Pulmonary artery endothelial cell (primary cell): ENCODE results near the gene ARL5A. TPM values are rescaled to one million over a fixed set of nuclear protein-coding genes. Genes with fewer than 3 reads are reported as not detected.

Source experiments
- DNase-seq: peaks from one replicate; pipeline ENCODE4 v3.0.0-alpha.2; 2011; ENCODE audit warnings: low read depth, low spot score
- total RNA-seq: library from RNA; depleted of rRNA; stranded (reverse); fragments of >200 nt; gene quantifications from 2 replicates; pipeline ENCODE4 v1.2.3, GENCODE V29; 2014

ARL5A gene
- total RNA-seq, 1 donor from 2014 or later: 63.0 TPM

DNA sequence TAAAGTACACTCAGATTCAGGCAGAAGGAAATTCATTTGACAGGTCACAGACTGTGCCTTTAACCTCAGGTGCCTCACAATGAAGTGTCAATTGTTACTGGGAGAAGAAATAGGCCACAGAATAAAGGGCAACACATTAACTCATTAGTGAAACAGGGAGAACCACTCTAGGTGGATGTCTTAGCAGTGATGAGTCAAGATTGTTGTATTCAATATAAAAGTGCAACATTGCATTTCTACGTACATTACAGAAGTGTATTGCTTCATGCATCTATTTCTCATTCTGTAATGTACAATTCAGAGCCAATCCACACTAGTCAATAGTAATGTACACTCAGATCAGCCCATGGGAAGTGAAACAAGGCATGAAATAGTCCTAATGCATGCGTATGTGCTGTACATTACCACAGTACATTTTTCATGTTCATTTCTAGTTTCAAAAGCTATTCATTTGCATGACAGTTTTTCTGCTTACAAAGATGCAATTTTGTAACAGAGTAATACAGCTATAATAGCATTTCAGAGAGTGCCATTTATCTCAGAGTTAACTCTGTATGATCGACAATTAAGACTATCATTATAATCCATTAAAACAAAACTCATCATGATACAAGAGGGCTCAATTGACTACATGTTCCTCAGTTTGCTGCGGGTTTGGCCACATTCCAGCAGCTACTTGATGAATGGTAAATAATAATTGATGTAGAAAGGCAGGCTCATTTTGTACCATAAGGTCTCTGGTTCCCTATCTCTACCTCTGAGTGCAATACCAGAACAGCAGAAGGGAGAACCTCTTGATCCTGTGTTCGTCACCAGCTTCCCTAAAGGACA is 12.2 kb upstream of the ARL5A start:
- no peak for DNase-seq

- DNase-seq: no peak
Measured at GRCh38 chr2:151837926-151838325, 9.7 kb upstream of the ARL5A start.

DNA sequence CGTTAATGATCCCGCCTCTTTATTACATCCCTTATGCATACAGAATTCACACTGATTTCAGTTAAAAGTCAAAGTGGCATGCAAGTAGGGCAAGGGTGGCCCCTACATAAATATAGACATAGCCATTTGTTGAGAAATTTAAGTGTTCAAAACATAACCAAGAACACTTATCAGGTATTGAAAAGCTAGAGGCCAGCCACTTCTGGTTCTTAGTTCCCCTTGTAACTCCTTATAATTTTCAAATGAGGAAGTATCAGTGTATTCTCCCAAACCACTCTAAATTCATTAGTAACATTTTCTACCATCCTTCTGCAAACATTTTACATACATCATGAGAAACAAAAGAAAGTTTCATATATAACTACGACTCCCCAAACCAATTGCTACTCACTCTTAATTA is 5.8 kb upstream of the ARL5A start:
- no peak for DNase-seq

DNA sequence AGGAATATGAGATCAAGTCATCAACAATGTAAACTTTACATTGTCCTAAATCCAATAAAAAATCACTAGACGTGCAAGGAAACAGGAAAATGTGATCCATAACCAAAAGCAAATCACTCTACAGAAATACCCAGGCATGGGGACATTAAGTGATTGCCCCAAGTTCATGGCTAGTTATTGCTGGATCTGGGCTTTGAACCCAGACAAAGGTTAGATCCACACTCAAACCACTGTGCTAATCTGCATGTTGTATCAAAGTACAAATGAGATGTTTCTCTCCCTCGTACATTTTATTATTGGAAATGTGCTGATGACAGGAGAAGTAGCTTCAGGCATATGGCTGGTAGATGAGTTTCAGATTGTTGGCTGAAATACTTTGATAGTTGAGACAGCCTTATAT is 2.7 kb upstream of the ARL5A start:
- DNase-seq: no peak

- DNase-seq: no peak
Measured at GRCh38 chr2:151828890-151829324, 686 bp upstream of the ARL5A start.

GRCh38 chr2:151827564-151828142 is 568 bp downstream of the ARL5A start:
- no peak for DNase-seq

DNA sequence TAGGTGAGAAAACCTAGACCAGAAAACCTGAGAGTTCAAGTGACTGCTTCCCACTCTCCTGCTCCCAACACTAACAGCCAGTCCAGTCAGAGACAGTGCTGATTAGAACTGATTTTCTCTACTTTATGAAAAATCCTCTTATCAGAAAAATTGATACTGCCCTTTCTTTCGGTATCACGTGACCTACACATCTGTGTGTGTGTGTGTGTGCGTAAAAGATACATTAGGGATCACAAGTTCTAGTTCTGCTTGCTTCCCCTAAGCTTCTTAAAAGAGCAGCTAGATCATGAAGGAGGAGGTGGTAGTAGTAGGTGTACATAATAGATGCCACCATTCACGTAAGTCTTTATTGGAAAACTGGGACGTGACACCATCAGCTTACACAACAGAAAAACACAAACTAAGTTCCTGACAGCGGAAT is 1.5 kb downstream of the ARL5A start:
- no peak for DNase-seq

DNA sequence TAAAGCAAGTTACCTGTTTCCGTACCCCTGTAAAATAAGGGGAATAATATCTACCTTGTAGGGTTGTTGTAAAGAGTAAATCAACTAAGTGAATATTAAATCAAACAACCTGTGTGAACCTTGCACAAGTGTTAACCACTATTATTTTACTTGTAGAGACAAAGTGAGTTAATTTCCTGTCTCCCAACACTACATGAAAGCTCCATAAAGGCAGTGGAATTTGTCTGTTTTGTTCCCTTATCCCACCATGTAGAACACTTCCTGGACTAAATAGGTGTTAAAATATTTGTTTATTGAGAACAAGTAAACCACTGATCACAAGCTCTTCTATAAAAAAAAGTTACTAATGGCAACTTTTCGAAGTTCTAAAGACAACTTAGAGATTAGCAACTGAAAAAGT is 3.3 kb downstream of the ARL5A start:
- DNase-seq: no peak

- no peak for DNase-seq
Measured at GRCh38 chr2:151823651-151824050, 4.6 kb downstream of the ARL5A start.

DNA sequence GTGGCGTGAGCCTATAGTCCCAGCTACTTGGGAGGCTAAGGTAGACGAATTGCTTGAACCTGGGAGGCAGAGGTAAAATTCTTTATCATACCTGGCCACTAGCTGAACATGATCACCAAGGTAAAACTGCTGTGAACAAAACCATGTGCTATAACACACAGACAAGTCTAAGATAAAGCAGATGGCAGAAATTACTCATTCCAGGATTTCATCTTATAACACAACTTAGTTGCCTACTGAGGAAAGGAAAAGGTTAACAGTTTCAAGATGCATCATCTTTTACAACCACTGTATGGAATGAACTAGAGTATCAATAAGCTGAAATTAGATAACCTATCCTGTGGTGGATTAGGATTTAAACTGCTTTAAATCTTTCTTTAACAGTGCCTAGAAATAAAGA is 8.3 kb downstream of the ARL5A start:
- DNase-seq: no peak

- DNase-seq: no peak
Measured at GRCh38 chr2:151817929-151818328, 10.3 kb downstream of the ARL5A start.

- DNase-seq: no peak
Measured at GRCh38 chr2:151816843-151817242, 11.4 kb downstream of the ARL5A start.

DNA sequence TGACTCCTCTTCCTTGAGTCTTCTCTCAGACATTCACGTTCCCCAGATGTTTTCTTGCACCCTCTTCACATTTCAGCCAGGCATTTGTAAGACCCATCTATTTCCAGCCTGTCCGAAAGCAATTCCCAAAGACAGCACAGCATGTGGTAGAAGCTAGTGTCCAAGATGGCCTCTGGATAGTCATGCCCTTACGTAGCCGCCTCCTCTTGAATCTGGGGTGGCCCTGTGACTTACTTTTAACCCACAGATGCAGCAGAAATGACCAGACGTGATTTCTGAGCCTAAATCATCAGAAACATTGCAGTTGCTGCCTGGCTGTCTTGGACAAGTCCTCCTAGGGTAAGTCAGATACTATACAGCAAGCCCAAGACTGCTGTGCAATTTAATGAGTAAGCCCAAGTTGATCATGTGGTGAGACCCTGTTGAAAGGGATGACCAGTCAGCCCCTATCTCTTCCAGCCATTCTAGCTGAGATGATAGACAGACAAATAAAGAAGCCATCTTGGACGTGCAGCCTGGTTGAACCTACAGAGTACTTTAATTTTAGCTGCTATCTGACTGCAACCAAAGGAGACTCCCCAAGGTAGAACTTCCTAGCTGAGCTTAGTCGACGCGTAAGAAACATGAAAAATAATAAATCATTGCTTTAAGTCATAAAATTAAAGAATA is 12.3 kb downstream of the ARL5A start:
- DNase-seq: no peak

- DNase-seq: no peak
Measured at GRCh38 chr2:151810489-151810888, 17.7 kb downstream of the ARL5A start.

- no peak for DNase-seq
Measured at GRCh38 chr2:151809073-151809383, 19.2 kb downstream of the ARL5A start.

- no peak for DNase-seq
Measured at GRCh38 chr2:151808258-151809072, 19.8 kb downstream of the ARL5A start.

GRCh38 chr2:151805961-151806360 is 22.3 kb downstream of the ARL5A start:
- no peak for DNase-seq

- DNase-seq: no peak
Measured at GRCh38 chr2:151805343-151805742, 22.9 kb downstream of the ARL5A start.

DNA sequence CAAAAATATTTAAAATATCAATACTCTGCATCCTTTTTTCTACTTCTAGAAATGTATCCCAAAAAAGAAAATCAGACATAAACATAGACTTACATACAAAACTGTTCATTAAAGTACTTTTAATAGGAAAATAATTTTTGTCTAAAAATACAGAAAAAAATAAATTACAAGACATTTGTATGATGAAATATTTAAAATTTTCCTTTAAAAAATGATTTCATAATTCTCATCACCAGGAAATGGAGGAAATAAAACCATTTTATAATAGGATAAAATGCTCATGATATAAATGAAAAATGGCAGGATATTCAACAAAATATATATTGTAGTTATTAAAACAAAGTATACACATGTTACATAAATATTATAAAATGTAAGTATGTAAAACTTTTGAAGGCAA is 24.4 kb downstream of the ARL5A start:
- DNase-seq: no peak

DNA sequence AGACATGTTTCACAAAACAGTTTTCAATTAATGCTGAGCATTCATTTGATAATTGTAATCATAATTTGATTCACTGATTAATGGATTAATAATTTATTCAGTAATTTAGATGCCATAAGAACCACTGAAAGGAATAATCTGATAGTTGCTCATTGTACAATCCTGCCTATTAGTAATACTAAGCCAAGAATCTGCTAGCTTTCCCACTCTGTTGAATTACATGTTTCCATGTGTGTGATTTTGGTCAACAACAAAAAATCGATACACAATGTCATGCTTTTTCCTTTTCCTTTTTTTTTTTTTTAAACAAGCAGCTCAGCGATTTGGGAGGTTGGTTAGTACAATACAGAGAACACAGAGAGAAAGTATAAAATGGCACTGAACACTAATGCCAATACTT is 25.9 kb downstream of the ARL5A start:
- no peak for DNase-seq

DNA sequence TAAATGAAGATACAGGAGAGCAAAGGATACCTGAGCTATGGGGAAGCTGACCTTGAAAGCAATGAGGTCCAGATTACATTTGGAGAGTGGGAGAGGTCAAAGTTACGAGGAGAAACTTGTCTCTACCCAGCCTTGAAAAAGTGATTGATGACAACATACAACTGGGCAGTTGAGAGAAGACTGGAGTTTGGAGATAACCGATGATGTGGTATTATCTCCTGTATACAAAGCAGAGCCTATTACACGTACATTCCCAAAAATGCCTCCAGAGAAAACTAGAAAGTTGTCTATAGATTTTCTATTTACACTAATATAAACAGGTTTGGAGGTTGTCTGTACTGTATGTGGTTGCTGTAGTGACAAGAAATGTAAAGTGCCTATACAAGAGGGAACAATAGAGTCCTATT is 28.3 kb downstream of the ARL5A start:
- no peak for DNase-seq

GRCh38 chr2:151796774-151797173 is 31.4 kb downstream of the ARL5A start:
- DNase-seq: no peak
